ENCODE measurements around the gene ANKRD22.

ANKRD22 gene

GRCh38 chr10:88835910-88836221 is 15.8 kb downstream of the ANKRD22 start:
- Mint-ChIP-seq H3K4me3 (no peak overlapping the region), H3K36me3 (ENCODE audit: low read depth) (no peaks in the 10 kb centered on the region), H3K4me1 (peaks cover under 1% of the 10 kb centered on the region), H3K9me3 (no peaks in the 10 kb centered on the region), H3K27ac (no peak overlapping the region), H3K27me3 (ENCODE audit: low read depth) (peaks cover 3% of the 10 kb centered on the region)
- TF ChIP-seq CTCF (IDR thresholded peaks at IDR 0.05; ENCODE audit: unreplicated experiment in 3 of 3) = no peak

GRCh38 chr10:88835096-88835909 is 16.3 kb downstream of the ANKRD22 start:
- Mint-ChIP-seq H3K4me3 (no peak overlapping the region), H3K36me3 (ENCODE audit: low read depth) (no peaks in the 10 kb centered on the region), H3K4me1 (peaks cover 5% of the 10 kb centered on the region), H3K27ac (no peak overlapping the region), H3K27me3 (ENCODE audit: low read depth) (peaks cover 3% of the 10 kb centered on the region), H3K9me3 (no peaks in the 10 kb centered on the region)
- TF ChIP-seq CTCF (IDR thresholded peaks at IDR 0.05; ENCODE audit: unreplicated experiment in 3 of 3) = peak; percentile 86 to 89 (median 87)

- Mint-ChIP-seq H3K27me3 (ENCODE audit: low read depth) (peaks cover 3% of the 10 kb centered on the region), H3K27ac (no peak overlapping the region), H3K4me1 (peaks cover 5% of the 10 kb centered on the region), H3K36me3 (ENCODE audit: low read depth) (no peaks in the 10 kb centered on the region), H3K4me3 (no peak overlapping the region), H3K9me3 (no peaks in the 10 kb centered on the region)
- no peak for TF ChIP-seq CTCF (IDR thresholded peaks at IDR 0.05; ENCODE audit: unreplicated experiment in 3 of 3)
Measured at GRCh38 chr10:88833723-88834122, 17.9 kb downstream of the ANKRD22 start.

- Mint-ChIP-seq H3K27me3 (ENCODE audit: low read depth) (peaks cover 3% of the 10 kb centered on the region), H3K4me1 (peaks cover 5% of the 10 kb centered on the region), H3K27ac (no peak overlapping the region), H3K4me3 (no peak overlapping the region), H3K36me3 (ENCODE audit: low read depth) (no peaks in the 10 kb centered on the region), H3K9me3 (no peaks in the 10 kb centered on the region)
- no peak for TF ChIP-seq CTCF (IDR thresholded peaks at IDR 0.05; ENCODE audit: unreplicated experiment in 3 of 3)
Measured at GRCh38 chr10:88833156-88833555, 18.5 kb downstream of the ANKRD22 start.

GRCh38 chr10:88832376-88832775 is 19.3 kb downstream of the ANKRD22 start:
- no peaks in the 10 kb centered on the region for H3K9me3 Mint-ChIP-seq
- no peaks in the 10 kb centered on the region for H3K36me3 Mint-ChIP-seq (ENCODE audit: low read depth)
- no peak overlapping the region for H3K4me3 Mint-ChIP-seq
- H3K27ac Mint-ChIP-seq = no peak overlapping the region
- H3K4me1 Mint-ChIP-seq = peaks cover 5% of the 10 kb centered on the region
- H3K27me3 Mint-ChIP-seq (ENCODE audit: low read depth) = peaks cover 3% of the 10 kb centered on the region
- no peak for TF ChIP-seq CTCF (IDR thresholded peaks at IDR 0.05; ENCODE audit: unreplicated experiment in 3 of 3)

GRCh38 chr10:88831709-88832108 is 19.9 kb downstream of the ANKRD22 start:
- TF ChIP-seq CTCF (IDR thresholded peaks at IDR 0.05; ENCODE audit: unreplicated experiment in 3 of 3) = no peak
- Mint-ChIP-seq H3K27me3 (ENCODE audit: low read depth) (peaks cover 3% of the 10 kb centered on the region), H3K36me3 (ENCODE audit: low read depth) (no peaks in the 10 kb centered on the region), H3K4me1 (peaks cover 5% of the 10 kb centered on the region), H3K4me3 (no peak overlapping the region), H3K27ac (no peak overlapping the region), H3K9me3 (no peaks in the 10 kb centered on the region)
